MM.1S (cell line): ENCODE measurements around the gene UTS2R.
"Not testable (repeated sequence)": the region's sequence is repeated elsewhere in the genome, so short reads cannot be mapped to it uniquely, and the experiment has no call there.

Experiments
- DNase-seq: peaks from one replicate; pipeline ENCODE4 v3.0.0-alpha.2; 2015
- H2AFZ ChIP-seq: fragments of 300-600 bp; sonication (generic); 2 replicates; pipeline ENCODE4 v1.6.0; 2016; ENCODE audit warnings: antibody characterized with exemption, low read length
- H3F3A ChIP-seq: fragments of 300-600 bp; sonication (generic); 2 replicates; pipeline ENCODE4 v1.6.1; 2016; ENCODE audit warnings: mild to moderate bottlenecking, antibody characterized with exemption, low read length, moderate library complexity, mixed read lengths; ENCODE audit not compliant: insufficient read depth
- H3K27ac ChIP-seq: fragments of 300-600 bp; sonication (generic); 2 replicates; pipeline ENCODE4 v1.5.1; 2016; ENCODE audit warnings: mild to moderate bottlenecking, low read length
- H3K27me3 ChIP-seq: fragments of 300-600 bp; sonication (generic); replicated peaks from 2 replicates; pipeline ENCODE4 v1.6.0; 2016; ENCODE audit warnings: low read length; ENCODE audit not compliant: insufficient read depth
- H3K36me3 ChIP-seq: fragments of 300-600 bp; sonication (generic); replicated peaks from 2 replicates; pipeline ENCODE4 v1.6.1; 2016; ENCODE audit warnings: mild to moderate bottlenecking, low read length, mixed read lengths; ENCODE audit not compliant: insufficient read depth
- H3K4me1 ChIP-seq: fragments of 300-600 bp; sonication (generic); 2 replicates; pipeline ENCODE4 v1.6.1; 2016; ENCODE audit warnings: low read length, mixed read lengths
- H3K4me2 ChIP-seq: fragments of 300-600 bp; sonication (generic); 2 replicates; pipeline ENCODE4 v1.6.0; 2016; ENCODE audit warnings: low read depth, low read length
- H3K4me3 ChIP-seq: fragments of 300-600 bp; sonication (generic); 2 replicates; pipeline ENCODE4 v1.5.1; 2016; ENCODE audit warnings: low read length, mixed read lengths
- H3K79me2 ChIP-seq: fragments of 300-600 bp; sonication (generic); 2 replicates; pipeline ENCODE4 v1.6.1; 2016; ENCODE audit warnings: mixed run types, low read length, mixed read lengths
- H3K9ac ChIP-seq: fragments of 300-600 bp; sonication (generic); 2 replicates; pipeline ENCODE4 v1.6.1; 2016; ENCODE audit warnings: low read length, mixed read lengths
- H3K9me2 ChIP-seq: fragments of 300-600 bp; sonication (generic); replicated peaks from 2 replicates; pipeline ENCODE4 v1.6.1; 2016; ENCODE audit warnings: mild to moderate bottlenecking, low read length, mixed read lengths; ENCODE audit not compliant: insufficient read depth
- H3K9me3 ChIP-seq: fragments of 300-600 bp; sonication (generic); replicated peaks from 2 replicates; pipeline ENCODE4 v1.6.1; 2016; ENCODE audit warnings: mild to moderate bottlenecking, low read length, mixed read lengths; ENCODE audit not compliant: insufficient read depth
- H4K20me1 ChIP-seq: fragments of 300-600 bp; sonication (generic); 2 replicates; pipeline ENCODE4 v1.6.1; 2016; ENCODE audit warnings: mild to moderate bottlenecking, low read length, moderate library complexity, mixed read lengths; ENCODE audit not compliant: insufficient read depth
- CTCF ChIP-seq: fragments of 300-600 bp; sonication (generic); IDR thresholded peaks from 2 replicates; pipeline ENCODE4 v1.5.1; 2016; ENCODE audit warnings: antibody characterized with exemption, low read length, mixed read lengths
- EZH2 ChIP-seq: fragments of 300-600 bp; sonication (generic); optimal IDR thresholded peaks from 2 replicates; pipeline ENCODE3; 2017; ENCODE audit warnings: low read depth, mild to moderate bottlenecking, antibody characterized with exemption, low read length, mixed read lengths
- EZH2phosphoT487 ChIP-seq: fragments of 300-600 bp; sonication (generic); IDR thresholded peaks from 2 replicates; pipeline ENCODE4 v1.6.1; 2018; ENCODE audit warnings: antibody characterized with exemption, low read length

Gene UTS2R

GRCh38 chr17:82344175-82344907 lies 27.2 kb upstream of the UTS2R start:
- Histone ChIP-seq H3K9ac (no peak overlapping the region), H4K20me1 (no peaks in the 10 kb centered on the region), H3K9me2 (no peaks in the 10 kb centered on the region), H3K27me3 (no peaks in the 10 kb centered on the region), H3K4me2 (no peak overlapping the region), H2AFZ (no peak overlapping the region), H3K27ac (no peak overlapping the region), H3F3A (0 out of 2 replicates have a peak, but pooled peaks cover 4% of the 10 kb centered on the region), H3K4me1 (no peaks in the 10 kb centered on the region), H3K79me2 (no peaks in the 10 kb centered on the region), H3K9me3 (no peaks in the 10 kb centered on the region), H3K4me3 (no peak overlapping the region), H3K36me3 (no peaks in the 10 kb centered on the region)
- DNase-seq = no peak
- TF ChIP-seq EZH2 = no peak
- TF ChIP-seq EZH2phosphoT487 = no peak
- TF ChIP-seq CTCF = no peak

- H3K79me2 ChIP-seq = no peaks in the 10 kb centered on the region
- no peaks in the 10 kb centered on the region for H3K36me3 ChIP-seq
- H4K20me1 ChIP-seq = no peaks in the 10 kb centered on the region
- H3K27me3 ChIP-seq = no peaks in the 10 kb centered on the region
- H3K4me2 ChIP-seq = no peak overlapping the region
- no peak overlapping the region for H3K4me3 ChIP-seq
- DNase-seq = no peak
- no peaks in the 10 kb centered on the region for H3K9me2 ChIP-seq
- peaks cover 10% of the 10 kb centered on the region for H3F3A ChIP-seq
- TF ChIP-seq CTCF (no peak), EZH2 (no peak), EZH2phosphoT487 (no peak)
- H3K9me3 ChIP-seq = no peaks in the 10 kb centered on the region
- no peak overlapping the region for H3K9ac ChIP-seq
- H3K27ac ChIP-seq = no peak overlapping the region
- H3K4me1 ChIP-seq = peaks cover 7% of the 10 kb centered on the region
- H2AFZ ChIP-seq = no peak overlapping the region
Observed at GRCh38 chr17:82345151-82345976, 26.2 kb upstream of the UTS2R start.

- Histone ChIP-seq H3K27me3 (no peaks in the 10 kb centered on the region), H2AFZ (no peak overlapping the region), H4K20me1 (no peaks in the 10 kb centered on the region), H3K9ac (no peak overlapping the region), H3K4me1 (peaks cover 17% of the 10 kb centered on the region), H3K4me2 (no peak overlapping the region), H3K4me3 (no peak overlapping the region), H3F3A (peaks cover 22% of the 10 kb centered on the region), H3K27ac (no peak overlapping the region), H3K9me3 (no peaks in the 10 kb centered on the region), H3K9me2 (no peaks in the 10 kb centered on the region), H3K36me3 (no peaks in the 10 kb centered on the region), H3K79me2 (no peaks in the 10 kb centered on the region)
- DNase-seq = no peak
- no peak for TF ChIP-seq EZH2
Observed at GRCh38 chr17:82346342-82347300, 24.9 kb upstream of the UTS2R start.

GRCh38 chr17:82347994-82348393 lies 23.6 kb upstream of the UTS2R start:
- H3K36me3 ChIP-seq, H3K4me2 ChIP-seq, H3K9ac ChIP-seq, H3K9me3 ChIP-seq, H3K4me3 ChIP-seq, H3K27ac ChIP-seq, H3K79me2 ChIP-seq, H3K27me3 ChIP-seq, DNase-seq, H4K20me1 ChIP-seq, H2AFZ ChIP-seq, H3K9me2 ChIP-seq: not testable (repeated sequence)
- H3K4me1 ChIP-seq = peaks cover 26% of the 10 kb centered on the region
- H3F3A ChIP-seq = peaks cover 24% of the 10 kb centered on the region
